Activated effector memory CD4-positive, alpha-beta T cell treated with Interleukin-2 at 50 U/mL for 16 hours (primary cell): ENCODE data around the gene TEPSIN.

Experiments used
- DNase-seq: peaks from one replicate; pipeline ENCODE4 v3.0.0-alpha.2; 2020

The TEPSIN gene

DNA sequence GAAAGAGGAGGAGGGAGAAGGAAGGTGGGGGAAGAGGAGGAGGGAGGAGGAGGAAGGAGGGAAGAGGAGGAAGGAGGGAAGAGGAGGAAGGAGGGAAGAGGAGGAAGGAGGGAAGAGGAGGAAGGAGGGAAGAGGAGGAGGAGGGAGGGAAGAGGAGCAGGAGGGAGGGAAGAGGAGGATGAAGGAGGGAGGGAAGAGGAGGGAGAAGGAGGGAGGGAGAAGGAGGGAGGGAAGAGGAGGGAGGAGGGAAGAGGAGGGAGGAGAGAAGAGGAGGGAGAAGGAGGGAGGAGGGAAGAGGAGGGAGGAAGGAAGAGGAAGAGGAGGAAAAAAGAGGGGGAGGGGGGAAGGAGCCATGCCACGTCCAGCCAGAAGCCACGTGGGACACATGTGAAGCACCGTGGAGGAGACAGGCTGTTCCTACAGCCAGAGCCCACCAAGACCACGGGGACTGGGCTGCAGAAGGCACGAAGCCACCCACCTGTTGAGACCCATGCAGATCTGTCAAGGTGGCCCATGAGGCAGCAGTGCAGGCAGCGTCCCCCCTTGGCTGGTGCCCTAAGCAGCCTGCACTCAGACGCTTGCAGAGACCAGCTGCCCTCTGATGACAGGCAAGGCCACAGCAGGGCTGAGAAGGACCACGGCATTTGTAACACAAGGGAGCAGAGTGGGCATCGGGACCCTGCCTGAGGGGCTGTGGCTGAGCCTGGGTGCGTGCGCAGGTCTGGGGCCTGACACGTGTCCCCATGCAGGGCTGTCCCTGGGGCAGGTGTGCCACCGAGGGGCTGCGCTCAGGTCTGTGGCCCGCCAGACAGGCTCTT lies 10.6 kb upstream of the TEPSIN start:
- DNase-seq = no peak

DNA sequence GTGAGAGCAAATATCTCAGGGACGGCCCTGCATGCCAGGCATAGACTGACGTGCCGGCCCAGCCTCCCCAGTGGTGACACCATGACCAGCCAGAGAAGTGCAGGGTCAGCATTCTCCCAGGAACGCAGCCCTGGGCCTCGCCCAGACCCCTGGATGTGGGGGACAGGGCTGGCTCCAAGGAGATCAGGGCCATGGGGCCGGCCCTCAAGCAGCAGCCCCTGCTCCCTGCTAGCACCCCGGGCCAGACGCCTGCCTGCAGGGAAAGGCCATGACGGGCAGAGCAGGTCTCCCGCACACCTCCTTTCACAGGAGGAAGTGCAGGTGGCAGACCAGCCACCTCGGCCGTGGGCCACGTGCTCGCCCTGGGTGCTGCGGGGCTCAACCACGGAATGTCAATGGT lies 9.8 kb upstream of the TEPSIN start:
- DNase-seq = no peak

DNA sequence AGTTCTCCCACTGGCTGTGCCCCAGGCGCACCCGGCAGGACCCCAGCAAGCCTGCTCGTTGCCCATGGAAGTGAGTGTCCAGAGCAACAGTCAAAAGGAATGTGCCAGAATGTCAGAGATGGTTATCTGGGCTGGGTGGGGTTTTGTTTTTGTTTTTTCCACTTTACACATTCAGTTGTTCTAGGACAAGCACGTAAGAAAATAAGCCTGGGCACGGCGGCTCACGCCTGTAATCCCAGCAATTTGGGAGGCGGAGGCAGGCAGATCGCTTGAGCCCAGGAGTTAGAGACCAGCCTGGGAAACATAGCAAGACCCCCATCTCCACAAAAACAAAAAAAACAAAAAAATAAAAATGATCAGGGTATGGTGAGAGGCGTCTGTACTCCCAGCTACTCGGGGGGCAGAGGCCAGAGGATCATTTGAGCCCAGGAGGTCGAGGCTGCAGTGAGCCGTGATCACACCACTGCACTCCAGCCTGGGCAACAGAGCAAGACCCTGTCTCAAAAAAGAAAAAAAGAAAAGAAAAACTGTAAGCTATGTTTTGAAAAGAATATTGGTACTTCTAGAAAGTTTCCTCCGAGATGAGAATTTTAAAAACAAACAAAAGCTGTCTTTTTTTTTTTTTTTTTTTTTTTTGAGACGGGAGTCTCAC lies 8.6 kb upstream of the TEPSIN start:
- no peak for DNase-seq

DNA sequence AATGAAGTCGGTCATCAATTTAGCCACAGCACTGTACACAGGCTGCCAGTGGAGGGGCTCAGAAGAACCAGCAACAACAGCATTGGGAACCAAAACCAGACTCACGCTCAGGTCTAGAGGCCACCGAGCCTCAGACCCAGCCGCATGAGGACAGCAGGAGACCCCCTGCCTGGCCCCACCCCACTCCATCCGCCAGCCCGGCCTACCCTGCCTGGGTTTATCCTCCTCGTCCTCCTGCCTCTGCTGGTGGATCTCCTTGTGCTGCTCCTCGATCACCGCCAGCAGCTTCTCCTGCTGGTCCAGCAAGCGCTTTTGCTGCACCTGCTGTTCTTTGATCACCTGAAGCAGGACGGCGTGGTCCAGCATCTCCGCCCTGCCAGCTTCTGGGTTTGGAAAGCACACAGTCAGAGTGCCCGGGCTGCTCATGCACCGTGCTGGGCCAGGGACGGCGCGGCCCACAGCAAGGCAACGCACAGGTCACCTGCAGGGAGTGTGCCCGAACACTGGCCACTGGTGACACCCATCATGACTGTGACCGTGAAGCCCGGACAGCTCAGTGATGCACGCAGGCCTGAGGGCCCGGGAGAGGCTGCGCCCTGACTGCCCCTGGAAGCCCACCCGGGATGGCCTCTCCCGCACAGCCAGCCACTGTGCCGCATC lies 8.0 kb upstream of the TEPSIN start:
- DNase-seq = no peak

DNA sequence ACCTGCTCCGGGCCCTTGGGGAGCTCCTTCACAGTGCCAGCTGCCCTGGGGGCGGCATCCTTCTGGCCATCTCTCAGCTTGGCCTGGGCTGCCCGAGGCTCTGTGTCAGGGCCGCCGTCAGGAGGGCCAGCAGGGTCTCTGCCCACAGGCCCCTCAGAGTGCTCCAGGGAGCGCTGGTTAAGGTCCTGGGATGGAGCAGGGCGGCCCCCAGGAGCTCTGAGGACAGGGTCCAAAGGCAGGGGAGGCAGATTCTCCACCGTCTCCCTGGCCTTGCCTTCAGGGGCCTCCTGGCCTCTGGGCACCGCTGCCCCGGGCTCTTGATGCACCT lies 7.5 kb upstream of the TEPSIN start:
- no peak for DNase-seq

DNA sequence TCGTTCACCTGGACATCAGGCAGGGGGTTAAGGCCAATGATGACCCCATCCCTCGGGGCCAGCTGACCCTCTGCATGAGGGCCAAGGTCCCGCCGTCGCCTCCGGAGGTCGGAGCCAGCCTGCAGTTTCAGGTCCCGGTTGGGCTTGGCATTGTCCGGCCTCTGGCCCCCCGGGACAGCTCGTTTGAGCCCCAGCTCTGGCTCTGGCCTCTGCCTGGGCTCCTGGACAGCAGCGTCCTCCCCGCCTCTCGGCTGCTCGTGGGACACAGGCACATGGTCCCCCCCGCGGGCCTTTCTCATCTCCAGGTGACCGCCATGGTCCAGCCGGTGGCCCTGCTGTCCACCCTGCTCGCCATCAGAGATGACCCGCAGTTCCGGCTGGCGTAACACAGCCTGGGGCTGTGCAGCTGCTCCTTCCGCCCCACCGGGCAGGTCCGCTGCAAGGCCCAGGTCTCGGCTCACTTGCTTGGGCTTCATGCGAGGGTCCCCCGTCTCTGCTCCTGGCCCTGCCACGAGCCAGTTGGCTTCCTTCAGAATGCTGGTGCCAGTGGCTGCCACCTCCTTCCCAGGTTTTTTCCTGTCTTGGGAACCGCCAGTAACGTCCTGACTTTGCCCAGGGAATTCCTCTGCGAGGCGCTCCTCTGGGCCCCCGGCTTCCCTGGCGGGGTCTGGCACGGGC lies 6.9 kb upstream of the TEPSIN start:
- DNase-seq = no peak

DNA sequence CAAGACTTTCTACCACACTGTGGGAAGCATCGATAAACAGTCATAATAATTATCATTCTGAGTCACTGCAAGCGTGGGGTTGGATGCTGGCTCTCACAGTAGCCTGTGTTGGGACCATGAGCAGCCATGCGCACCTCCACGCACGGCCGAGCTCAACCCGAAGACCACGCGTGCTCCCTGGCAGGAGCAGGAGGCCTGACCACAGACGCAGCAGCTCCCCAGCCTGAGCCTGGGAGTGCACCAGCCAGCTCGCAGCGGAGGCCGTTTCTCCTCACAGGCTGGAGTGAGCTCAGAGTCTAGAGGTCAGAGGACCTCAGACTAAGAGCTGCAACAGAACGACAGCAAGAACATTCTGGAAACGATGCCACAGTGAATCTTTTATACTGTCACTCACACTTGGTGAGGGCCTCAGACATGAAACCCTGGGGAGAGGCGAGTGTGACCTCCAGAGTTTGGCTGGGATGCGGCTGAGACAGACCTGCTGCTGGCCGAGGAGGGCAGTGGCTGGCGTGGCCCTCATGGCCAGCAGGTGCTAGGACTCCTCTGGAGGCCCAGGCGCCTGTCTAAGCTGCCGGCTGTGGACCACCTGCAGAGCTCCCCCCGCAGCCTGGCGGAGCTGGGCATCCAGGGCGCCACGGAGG lies 6.3 kb upstream of the TEPSIN start:
- DNase-seq = no peak

DNA sequence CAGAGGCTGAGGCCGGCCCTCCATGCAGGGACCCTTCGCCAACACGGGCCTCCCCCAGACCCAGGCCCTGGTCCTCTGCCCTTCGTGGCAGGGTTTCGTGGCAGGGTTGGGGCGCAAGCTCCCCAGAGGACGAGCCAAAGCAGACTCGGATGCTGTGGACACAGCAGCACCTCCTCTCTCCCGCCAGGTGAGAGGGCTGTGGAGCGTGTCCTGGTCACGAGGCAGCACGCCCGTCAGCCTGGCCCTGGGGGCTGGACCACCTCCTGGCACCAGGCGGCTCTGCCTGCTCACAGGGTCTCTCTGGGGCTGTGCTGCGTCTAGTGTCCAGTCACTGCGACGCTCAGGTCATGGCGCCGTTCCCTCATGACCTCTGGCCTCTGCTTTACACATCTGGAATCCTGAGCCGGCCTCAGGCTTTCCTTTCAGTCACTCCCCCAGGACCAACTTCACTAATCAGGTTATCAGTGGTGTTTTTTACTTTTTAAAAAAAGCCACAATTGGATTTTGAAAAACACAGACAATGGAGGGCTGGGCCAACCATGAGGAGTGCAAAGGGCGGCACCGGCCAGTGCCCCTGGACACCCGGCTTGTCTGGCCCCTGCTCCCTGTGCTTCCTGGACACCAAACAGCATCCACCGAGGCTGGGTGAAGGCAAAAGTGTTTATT lies 5.6 kb upstream of the TEPSIN start:
- DNase-seq = no peak

DNA sequence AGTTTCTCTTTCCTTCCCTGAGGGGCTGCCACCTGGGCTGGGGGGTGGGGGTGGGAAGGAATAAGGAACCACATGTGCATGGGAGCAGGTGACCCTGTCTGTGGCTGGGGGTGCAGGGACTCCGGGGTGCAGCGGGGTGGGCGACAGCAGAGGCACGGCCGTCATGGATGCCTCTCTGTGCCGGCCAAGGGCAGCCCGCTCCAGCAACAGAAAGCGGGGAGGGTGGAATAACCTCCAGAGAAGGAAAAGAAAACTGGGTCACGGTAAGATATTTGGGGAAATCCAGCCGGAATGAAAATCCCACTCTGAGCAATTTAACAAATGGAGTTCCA lies 4.4 kb upstream of the TEPSIN start:
- no peak for DNase-seq

DNA sequence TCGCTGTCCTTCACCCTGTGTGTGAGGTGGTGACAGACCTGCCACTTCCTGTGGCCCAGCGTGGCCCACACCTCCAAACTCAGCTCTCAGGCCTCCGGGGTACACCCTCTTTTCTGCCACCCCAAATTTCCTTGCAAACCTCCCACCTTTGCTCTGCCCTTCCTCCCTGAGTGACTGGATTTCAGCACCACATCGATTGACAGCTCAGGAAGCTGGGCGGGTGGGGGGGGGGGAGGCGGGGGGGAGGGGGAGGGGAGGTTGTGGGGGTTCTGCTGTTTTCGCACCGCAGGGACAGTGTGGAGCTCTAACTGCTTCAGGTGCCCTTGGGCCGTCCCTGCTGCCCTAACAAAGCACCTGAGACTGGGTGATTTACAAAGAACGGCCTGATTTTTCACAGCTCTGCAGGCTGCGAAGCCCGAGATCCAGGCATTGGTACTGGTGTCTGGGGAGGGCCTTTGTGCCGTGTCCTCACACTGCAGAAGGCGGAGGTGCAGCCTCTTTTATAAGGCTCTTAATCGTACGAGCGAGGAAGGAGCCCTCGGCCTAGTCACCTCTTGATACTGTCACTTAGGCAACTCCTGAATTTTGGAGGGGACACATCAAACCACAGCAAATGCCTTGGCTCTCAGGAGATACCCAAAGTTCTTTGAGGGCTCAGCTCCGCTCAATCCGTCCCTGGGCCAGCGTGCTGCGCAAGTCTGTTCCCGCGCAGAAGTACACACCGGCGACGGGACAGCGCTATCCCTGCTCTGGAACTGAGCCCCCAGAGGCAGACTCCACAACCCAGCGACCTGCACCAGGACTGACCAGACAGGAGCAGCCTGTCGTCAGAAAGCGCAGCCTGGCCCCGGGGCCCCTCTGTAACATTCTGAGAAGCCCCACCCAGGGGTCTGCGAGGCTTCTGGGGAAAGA lies 3.8 kb upstream of the TEPSIN start:
- no peak for DNase-seq

DNA sequence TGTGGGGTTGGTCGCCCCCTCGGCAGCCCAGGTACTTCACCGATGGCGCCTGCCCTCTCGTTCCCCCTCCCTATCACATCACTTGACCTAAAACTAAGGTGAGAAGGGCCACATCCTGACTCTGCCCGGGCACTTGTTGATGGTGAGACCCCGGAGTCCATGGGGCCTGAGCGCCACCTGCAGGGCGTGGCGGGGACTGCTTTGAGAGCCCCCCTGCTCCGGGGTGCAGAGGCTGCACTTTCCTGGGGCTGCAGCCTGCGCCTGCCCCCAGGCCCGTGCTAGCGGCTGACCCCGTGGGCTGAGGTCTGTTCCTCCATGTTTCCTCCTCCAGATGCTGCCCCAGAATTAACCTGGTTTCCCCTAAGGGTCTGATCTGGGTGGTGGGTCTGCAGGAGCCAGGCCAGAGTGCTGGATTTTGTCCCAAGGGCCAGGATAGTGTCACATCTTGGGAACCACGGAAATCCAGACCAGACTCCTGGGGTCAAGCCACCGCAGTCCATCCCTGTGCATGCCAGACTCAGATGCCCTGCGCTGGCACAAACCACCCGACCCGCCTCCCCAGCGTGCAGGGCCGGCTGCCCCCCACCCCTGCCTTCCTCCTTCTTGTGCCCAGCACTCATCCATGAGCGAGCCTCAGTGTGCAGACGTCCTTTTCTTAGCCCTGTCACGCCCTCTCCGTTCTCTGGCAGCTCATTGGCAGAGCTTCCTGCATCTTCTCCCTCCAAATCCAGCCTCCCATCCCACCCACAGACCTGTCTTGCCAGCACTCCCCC lies 3.0 kb upstream of the TEPSIN start:
- DNase-seq = peak; percentile 39

DNA sequence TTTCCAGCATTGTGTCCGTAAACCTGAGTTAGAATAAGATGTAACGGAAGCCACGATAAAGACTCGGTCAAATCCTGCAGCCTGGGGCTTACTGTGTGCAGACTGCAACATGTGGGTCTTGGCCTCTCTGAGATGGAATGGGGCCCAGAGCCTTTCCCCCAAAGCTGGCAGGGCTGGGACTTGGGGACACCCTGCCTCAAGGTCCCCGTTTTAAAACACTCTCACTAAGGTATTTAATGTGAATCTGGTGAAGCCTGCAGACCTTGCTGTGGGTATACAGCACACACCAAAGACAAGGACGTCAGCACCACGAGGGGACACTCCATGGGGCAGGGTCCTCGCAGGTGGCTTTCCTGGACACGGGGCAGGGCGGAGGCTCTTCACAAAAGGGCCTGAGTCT lies 2.3 kb upstream of the TEPSIN start:
- no peak for DNase-seq

DNA sequence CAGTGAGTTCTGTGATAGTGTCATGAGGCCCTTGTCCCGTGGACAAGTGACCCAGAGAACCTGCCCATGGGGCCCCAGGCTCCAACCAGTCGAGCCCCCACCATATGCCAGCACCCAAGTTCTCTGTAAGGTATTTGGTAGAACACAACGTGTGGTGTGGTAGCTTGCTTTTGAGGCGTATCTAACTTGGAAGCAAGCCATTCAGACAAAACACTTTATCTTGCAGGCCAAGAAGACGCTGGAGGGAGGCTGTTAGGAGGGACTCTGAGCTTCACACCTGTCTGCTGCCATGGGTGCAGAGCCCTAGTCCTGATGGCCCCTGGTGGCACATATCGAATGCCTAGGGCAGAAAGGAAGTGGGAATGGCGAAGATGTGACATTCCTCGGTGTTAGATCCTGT lies 1.9 kb upstream of the TEPSIN start:
- no peak for DNase-seq

DNA sequence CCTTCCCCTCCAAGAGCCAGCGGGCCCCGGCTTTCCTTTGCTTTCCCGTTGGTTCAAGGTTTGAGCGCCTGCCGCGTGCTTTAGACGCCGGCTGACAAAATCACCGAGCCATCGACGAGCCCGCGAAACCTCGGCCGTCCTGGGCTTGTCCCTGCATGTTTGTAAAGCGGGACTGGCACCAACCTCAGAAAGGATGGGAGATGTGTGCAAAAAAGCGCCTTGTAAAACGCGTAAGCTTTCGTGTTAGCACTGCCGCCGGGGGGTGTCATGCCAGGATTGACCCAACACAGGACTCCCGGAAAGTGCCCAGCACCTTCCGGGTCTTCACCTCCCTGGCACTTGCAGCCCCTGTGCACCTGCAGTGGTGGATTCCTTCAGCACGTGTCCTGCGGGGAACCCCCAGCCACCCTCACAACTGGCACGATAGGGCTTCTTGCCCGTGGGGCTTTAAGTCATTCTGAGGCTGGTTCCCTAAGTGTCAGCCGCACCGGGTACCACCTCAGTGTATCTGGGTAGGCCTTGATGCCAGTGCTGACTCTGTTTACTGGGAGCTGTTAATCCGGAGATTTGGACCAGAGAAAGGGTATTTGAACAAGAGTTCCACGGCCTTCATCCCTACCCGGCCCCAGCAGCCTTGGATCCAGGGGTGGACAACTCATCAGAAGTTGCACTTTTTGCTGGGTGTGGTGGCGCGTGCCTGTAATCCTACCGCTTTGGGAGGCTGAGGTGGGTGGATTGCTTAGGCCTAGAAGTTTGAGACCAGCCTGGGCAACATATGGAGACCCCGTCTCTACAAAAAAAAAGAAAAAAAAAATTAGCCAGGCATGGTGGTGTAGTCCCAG lies 1.1 kb upstream of the TEPSIN start:
- DNase-seq = peak; percentile 7

DNA sequence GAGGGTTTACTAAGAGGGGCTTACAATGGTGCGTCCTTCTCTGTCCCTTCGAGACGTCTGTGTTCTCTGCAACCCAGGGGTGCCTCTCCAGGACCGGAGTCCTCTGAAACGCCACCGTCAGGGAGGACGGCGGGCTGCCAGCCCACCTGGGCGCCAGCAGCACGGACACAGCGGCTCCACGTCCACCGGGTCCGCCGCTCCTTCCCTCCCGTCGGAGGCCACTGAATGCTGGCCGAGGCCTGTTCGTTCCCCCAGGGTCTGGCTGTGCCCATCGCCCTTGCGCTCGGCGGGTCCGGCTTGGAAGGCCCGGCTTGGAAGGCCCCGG lies 403 bp downstream of the TEPSIN start:
- no peak for DNase-seq

DNA sequence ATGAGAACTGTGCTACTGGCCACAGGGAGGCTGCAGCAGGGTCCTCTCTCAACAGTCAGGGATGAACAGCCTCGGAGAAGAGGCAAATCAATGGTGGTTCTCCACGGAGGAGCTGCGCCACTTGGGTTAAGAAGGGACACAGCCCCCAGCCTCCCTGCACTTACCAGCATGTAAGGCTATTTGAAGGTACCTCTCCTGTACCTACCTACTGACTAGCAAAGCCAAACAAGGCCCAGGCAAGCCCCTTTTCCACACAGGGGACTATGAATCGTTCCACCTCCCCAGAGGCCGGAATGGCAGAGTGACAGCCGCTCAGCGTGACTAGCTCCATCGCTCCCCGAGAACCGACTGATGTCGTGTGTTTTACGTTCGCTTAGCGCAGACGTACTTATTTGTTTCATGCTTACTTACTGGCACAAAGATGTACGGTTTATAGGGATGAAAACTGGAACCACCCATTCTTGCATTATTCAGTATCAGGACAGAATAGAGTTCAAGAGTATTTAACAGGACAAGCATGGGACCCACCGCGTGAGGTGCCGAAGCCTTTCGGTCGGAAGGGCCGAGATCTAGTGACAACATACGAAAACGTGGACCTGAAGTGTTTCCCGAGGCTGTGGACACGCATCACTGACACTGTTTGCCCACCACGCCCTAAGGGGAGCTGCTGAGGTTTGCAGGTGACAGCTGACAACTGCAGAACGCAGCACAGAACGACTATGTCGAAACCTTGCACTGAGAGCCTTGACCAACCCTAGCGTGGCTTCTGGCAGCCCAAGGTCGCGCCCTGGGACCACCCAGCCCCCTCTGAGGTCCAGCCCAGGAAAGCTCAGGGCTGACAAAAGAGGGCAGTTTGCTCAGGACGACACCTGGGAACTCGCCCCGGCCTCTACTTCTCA lies 1.0 kb downstream of the TEPSIN start:
- DNase-seq = no peak

DNA sequence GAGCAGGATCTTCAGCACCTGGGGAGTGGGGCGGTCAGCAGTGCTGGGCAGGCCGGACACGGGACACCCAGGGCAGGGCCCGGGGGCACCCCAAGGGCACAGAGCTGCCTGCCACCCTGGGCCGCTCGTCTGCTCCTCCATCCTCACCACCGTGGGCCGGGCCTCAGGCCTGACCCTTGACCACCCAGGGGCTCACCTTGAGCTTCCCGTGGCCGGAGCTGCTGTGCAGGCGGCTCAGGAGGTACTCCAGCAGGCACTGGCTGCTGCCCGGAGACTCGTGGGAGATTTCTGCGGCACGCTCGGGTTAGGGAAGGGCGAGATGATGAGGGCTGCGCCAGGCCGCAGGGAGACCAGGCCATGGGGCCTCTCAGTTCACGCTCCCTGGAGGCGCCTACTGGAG lies 2.1 kb downstream of the TEPSIN start:
- no peak for DNase-seq

DNA sequence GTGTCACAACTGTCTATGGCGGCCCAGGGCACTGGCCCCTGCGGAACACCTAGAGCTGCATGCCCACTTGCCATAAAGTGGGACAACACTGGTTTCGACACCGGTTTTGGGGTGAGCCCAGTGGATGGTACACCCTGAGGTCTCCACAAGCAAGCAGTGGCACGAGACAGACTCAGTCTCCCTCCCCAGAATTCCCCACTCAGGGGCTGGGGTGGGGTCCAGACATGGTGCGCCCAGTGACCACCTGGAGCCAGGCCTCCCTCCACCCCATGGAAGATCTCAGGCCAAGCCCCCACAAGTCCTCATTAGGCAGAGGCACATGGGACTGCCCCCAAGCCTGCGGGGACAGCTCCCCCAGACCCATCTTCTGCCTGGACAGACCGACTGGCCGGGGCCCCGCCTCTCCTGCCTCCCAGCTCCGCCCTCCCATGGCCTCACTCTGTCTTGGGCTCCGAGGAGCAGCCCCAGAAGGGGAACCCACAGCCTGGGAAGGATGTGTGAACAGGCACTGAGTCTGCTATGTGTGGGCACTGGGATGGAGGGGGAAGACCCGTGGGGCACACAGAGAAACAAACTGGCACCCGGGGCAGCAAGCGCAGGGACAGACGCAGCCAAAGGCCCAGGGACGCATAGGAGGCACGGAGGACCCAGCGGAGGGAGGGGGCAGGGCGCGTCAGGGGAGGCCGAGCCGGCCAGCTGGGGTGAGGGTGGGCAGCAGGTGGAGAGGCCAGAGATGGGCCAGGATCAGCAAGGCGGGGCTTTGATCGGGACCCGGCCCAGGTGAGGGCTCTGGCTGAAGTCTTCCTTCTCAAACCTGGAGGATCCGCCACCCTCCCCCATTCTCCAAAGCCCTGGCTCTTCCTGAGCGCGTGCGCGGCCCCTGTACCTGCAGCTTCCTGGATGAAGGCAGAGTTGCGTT lies 2.8 kb downstream of the TEPSIN start:
- DNase-seq = no peak
